ENCODE data around the gene CCHCR1.

- TF ChIP-seq POU6F1 (CRISPR knock-in tag; IDR thresholded peaks at IDR 0.05; ENCODE audit: borderline replicate concordance, low read depth) (no peak), TSHZ2 (CRISPR knock-in tag; IDR thresholded peaks at IDR 0.05) (no peak), ARNTL (CRISPR knock-in tag; IDR thresholded peaks at IDR 0.05; ENCODE audit: borderline replicate concordance, low read depth) (no peak), PATZ1 (CRISPR knock-in tag; IDR thresholded peaks at IDR 0.05; ENCODE audit: borderline replicate concordance) (no peak), ZFP30 (CRISPR knock-in tag; IDR thresholded peaks at IDR 0.05) (no peak), ISL1 (CRISPR knock-in tag; IDR thresholded peaks at IDR 0.05) (no peak), ESRRG (CRISPR knock-in tag; IDR thresholded peaks at IDR 0.05) (no peak), CSRNP3 (CRISPR knock-in tag; IDR thresholded peaks at IDR 0.05) (no peak), RARB (CRISPR knock-in tag; IDR thresholded peaks at IDR 0.05) (no peak)
Observed at GRCh38 chr6:31186052-31186734, 28.6 kb upstream of the CCHCR1 start.
